ENCODE measurements around the gene ANKAR. TPM values are rescaled to one million over a fixed set of nuclear protein-coding genes. Genes with fewer than 3 reads are reported as not detected.

The ANKAR gene
- total and polyA plus RNA-seq, 9 of the 15 experiments (the other 6 are each of a cell fraction or from before 2014, with no cell fraction given): 0.04 to 0.52 (median 0.39) TPM

- Histone ChIP-seq H3K27ac (ENCODE audit: extremely low read depth, low read depth, low read length) (no peak overlapping the region), H3K27me3 (ENCODE audit: control insufficient read depth in 2 of 2, insufficient read depth in 2 of 2, low read length in 2 of 2) (no peaks in the 10 kb centered on the region), H3K79me2 (ENCODE audit: control insufficient read depth, insufficient read depth, low read length) (no peaks in the 10 kb centered on the region), H3K9me1 (ENCODE audit: control insufficient read depth, insufficient read depth, low read length) (no peaks in the 10 kb centered on the region), H3K9ac (ENCODE audit: insufficient read depth in 1 of 2, low read depth in 2 of 2, low read length in 2 of 2) (no peak overlapping the region), H3K4me3 (no peak overlapping the region), H3K4me2 (ENCODE audit: insufficient read depth, low read length) (no peak overlapping the region), H3K36me3 (ENCODE audit: control insufficient read depth, insufficient read depth, low read length) (no peaks in the 10 kb centered on the region), H3K4me1 (replicated peaks in 1 of 2; ENCODE audit: control insufficient read depth in 2 of 2, insufficient read depth in 2 of 2, low read length in 2 of 2) (no peaks in the 10 kb centered on the region), H3K9me3 (replicated peaks; ENCODE audit: control insufficient read depth, insufficient read depth, low read depth, low read length) (no peaks in the 10 kb centered on the region), H4K20me1 (replicated peaks; ENCODE audit: control insufficient read depth, insufficient read depth, low read length) (no peaks in the 10 kb centered on the region), H2AFZ (ENCODE audit: low read depth, low read length) (no peak overlapping the region)
- TF ChIP-seq ASH1L (IDR thresholded peaks at IDR 0.05; ENCODE audit: borderline replicate concordance, low read depth, partially characterized antibody) (no peak), ATF7 (IDR thresholded peaks at IDR 0.05) (no peak), GTF2A2 (tag; IDR thresholded peaks at IDR 0.05) (no peak), ZNF79 (CRISPR knock-in tag; IDR thresholded peaks at IDR 0.05; ENCODE audit: low read depth) (no peak)
- BruUV-seq (replicated peaks): no TSS peak
- ChIA-PET POLR2A (no interaction called here), CTCF (ENCODE audit: low intra/inter-chr PET ratio) (interaction anchor here (0.6 kb wide), 1 partner anchor 291 kb away, joined by 3 read pairs; no protein-coding TSS in a partner anchor)
- ATAC-seq (no peak), DNase-seq (ENCODE audit: extremely low read depth in 1 of 4, low spot score in 3 of 4) (no peak), FAIRE-seq (no peak)
- intact Hi-C loops (cut with micrococcal nuclease): no loop called here
- in situ Hi-C loops (cut with MboI): no loop called here
Measured at GRCh38 chr2:189723192-189723591, 48.7 kb downstream of the ANKAR start.

Other genes with a start within 250 kb of the ANKAR start
- gene WDR75, start 233.2 kb upstream of the ANKAR start, total RNA-seq (2014; rRNA removed): 50.9 and 59.6 TPM in 2 replicates
- gene WDR75, start 233.2 kb upstream of the ANKAR start, total RNA-seq (2014; rRNA removed; fragmentation: Illumina TruSeq; extraction: Trizol): 81.4 and 91.9 TPM in 2 replicates
- 71.7 and 76.4 TPM in 2 replicates for gene WDR75, start 233.2 kb upstream of the ANKAR start, total RNA-seq (2015; rRNA removed; fragmentation: Illumina TruSeq; extraction: Trizol)
- 54.2 and 59.1 TPM in 2 replicates for gene WDR75, start 233.2 kb upstream of the ANKAR start, total RNA-seq (2021)
- gene WDR75, start 233.2 kb upstream of the ANKAR start, polyA plus RNA-seq (2011; rRNA removed): 71.7 and 104 TPM in 2 replicates
- 90.9 and 146 TPM in 2 replicates for gene WDR75, start 233.2 kb upstream of the ANKAR start, polyA plus RNA-seq (2014; fragmentation: Illumina TruSeq; extraction: Trizol)
- gene WDR75, start 233.2 kb upstream of the ANKAR start, polyA plus RNA-seq (2014; fragmentation: Nextera tagmentation; extraction: Ambion mirVana): 100 to 1,000 TPM in 1 of 2 experiments, 10 to 100 TPM in 1; 66.3 to 111 TPM
- gene WDR75, start 233.2 kb upstream of the ANKAR start, polyA plus RNA-seq (2014; rRNA removed): 60.4 and 68.9 TPM in 2 replicates
- gene SLC40A1, start 93.9 kb upstream of the ANKAR start, total RNA-seq (2014; rRNA removed): 61.3 and 64.9 TPM in 2 replicates
- gene SLC40A1, start 93.9 kb upstream of the ANKAR start, total RNA-seq (2014; rRNA removed; fragmentation: Illumina TruSeq; extraction: Trizol): 71.2 and 79.7 TPM in 2 replicates
- gene SLC40A1, start 93.9 kb upstream of the ANKAR start, total RNA-seq (2015; rRNA removed; fragmentation: Illumina TruSeq; extraction: Trizol): 87.6 and 95.9 TPM in 2 replicates
- 44.1 and 47.8 TPM in 2 replicates for gene SLC40A1, start 93.9 kb upstream of the ANKAR start, total RNA-seq (2021)
- 29.8 and 53.5 TPM in 2 replicates for gene SLC40A1, start 93.9 kb upstream of the ANKAR start, polyA plus RNA-seq (2011; rRNA removed)
- gene SLC40A1, start 93.9 kb upstream of the ANKAR start, polyA plus RNA-seq (2014; fragmentation: Illumina TruSeq; extraction: Trizol): 60.6 and 65.1 TPM in 2 replicates
- gene SLC40A1, start 93.9 kb upstream of the ANKAR start, polyA plus RNA-seq (2014; fragmentation: Nextera tagmentation; extraction: Ambion mirVana): 10 to 100 TPM; 53.3 to 54.9 TPM
- gene SLC40A1, start 93.9 kb upstream of the ANKAR start, polyA plus RNA-seq (2014; rRNA removed): 41.0 and 42.2 TPM in 2 replicates
- 25.1 and 26.9 TPM in 2 replicates for gene ASNSD1, start 13.2 kb upstream of the ANKAR start, total RNA-seq (2014; rRNA removed)
- 41.2 and 47.2 TPM in 2 replicates for gene ASNSD1, start 13.2 kb upstream of the ANKAR start, total RNA-seq (2014; rRNA removed; fragmentation: Illumina TruSeq; extraction: Trizol)
- gene ASNSD1, start 13.2 kb upstream of the ANKAR start, total RNA-seq (2015; rRNA removed; fragmentation: Illumina TruSeq; extraction: Trizol): 40.1 and 40.5 TPM in 2 replicates
- gene ASNSD1, start 13.2 kb upstream of the ANKAR start, total RNA-seq (2021): 23.9 and 27.0 TPM in 2 replicates
- 19.1 and 31.7 TPM in 2 replicates for gene ASNSD1, start 13.2 kb upstream of the ANKAR start, polyA plus RNA-seq (2011; rRNA removed)
- gene ASNSD1, start 13.2 kb upstream of the ANKAR start, polyA plus RNA-seq (2014; fragmentation: Illumina TruSeq; extraction: Trizol): 33.6 and 46.5 TPM in 2 replicates
- 10 to 100 TPM; 38.3 to 56.4 TPM for gene ASNSD1, start 13.2 kb upstream of the ANKAR start, polyA plus RNA-seq (2014; fragmentation: Nextera tagmentation; extraction: Ambion mirVana)
- gene ASNSD1, start 13.2 kb upstream of the ANKAR start, polyA plus RNA-seq (2014; rRNA removed): 28.4 and 30.3 TPM in 2 replicates
- gene OSGEPL1, start 88.1 kb downstream of the ANKAR start, total RNA-seq (2014; rRNA removed): 3.6 and 3.7 TPM in 2 replicates
- gene OSGEPL1, start 88.1 kb downstream of the ANKAR start, total RNA-seq (2014; rRNA removed; fragmentation: Illumina TruSeq; extraction: Trizol): 6.0 and 6.5 TPM in 2 replicates
- 5.3 and 6.5 TPM in 2 replicates for gene OSGEPL1, start 88.1 kb downstream of the ANKAR start, total RNA-seq (2015; rRNA removed; fragmentation: Illumina TruSeq; extraction: Trizol)
- gene OSGEPL1, start 88.1 kb downstream of the ANKAR start, total RNA-seq (2021): 2.5 and 3.7 TPM in 2 replicates
- gene OSGEPL1, start 88.1 kb downstream of the ANKAR start, polyA plus RNA-seq (2011; rRNA removed): 10.4 and 10.8 TPM in 2 replicates
- 5.0 and 5.2 TPM in 2 replicates for gene OSGEPL1, start 88.1 kb downstream of the ANKAR start, polyA plus RNA-seq (2014; fragmentation: Illumina TruSeq; extraction: Trizol)
- gene OSGEPL1, start 88.1 kb downstream of the ANKAR start, polyA plus RNA-seq (2014; fragmentation: Nextera tagmentation; extraction: Ambion mirVana): 1 to 10 TPM; 8.9 to 9.3 TPM
- 5.1 and 6.0 TPM in 2 replicates for gene OSGEPL1, start 88.1 kb downstream of the ANKAR start, polyA plus RNA-seq (2014; rRNA removed)
- gene ORMDL1, start 109.7 kb downstream of the ANKAR start, total RNA-seq (2014; rRNA removed): 28.9 and 35.1 TPM in 2 replicates
- gene ORMDL1, start 109.7 kb downstream of the ANKAR start, total RNA-seq (2014; rRNA removed; fragmentation: Illumina TruSeq; extraction: Trizol): 48.9 and 54.1 TPM in 2 replicates
- gene ORMDL1, start 109.7 kb downstream of the ANKAR start, total RNA-seq (2015; rRNA removed; fragmentation: Illumina TruSeq; extraction: Trizol): 44.3 and 50.6 TPM in 2 replicates
- 33.8 and 35.3 TPM in 2 replicates for gene ORMDL1, start 109.7 kb downstream of the ANKAR start, total RNA-seq (2021)
- 59.1 and 74.2 TPM in 2 replicates for gene ORMDL1, start 109.7 kb downstream of the ANKAR start, polyA plus RNA-seq (2011; rRNA removed)
- gene ORMDL1, start 109.7 kb downstream of the ANKAR start, polyA plus RNA-seq (2014; fragmentation: Illumina TruSeq; extraction: Trizol): 41.4 and 47.2 TPM in 2 replicates
- gene ORMDL1, start 109.7 kb downstream of the ANKAR start, polyA plus RNA-seq (2014; fragmentation: Nextera tagmentation; extraction: Ambion mirVana): 10 to 100 TPM; 50.0 to 57.5 TPM
- 62.9 and 69.0 TPM in 2 replicates for gene ORMDL1, start 109.7 kb downstream of the ANKAR start, polyA plus RNA-seq (2014; rRNA removed)
- gene PMS1, start 109.8 kb downstream of the ANKAR start, total RNA-seq (2014; rRNA removed): 17.6 TPM in 2 replicates
- gene PMS1, start 109.8 kb downstream of the ANKAR start, total RNA-seq (2014; rRNA removed; fragmentation: Illumina TruSeq; extraction: Trizol): 28.1 and 28.2 TPM in 2 replicates
- gene PMS1, start 109.8 kb downstream of the ANKAR start, total RNA-seq (2015; rRNA removed; fragmentation: Illumina TruSeq; extraction: Trizol): 26.6 and 29.8 TPM in 2 replicates
- 24.7 and 31.5 TPM in 2 replicates for gene PMS1, start 109.8 kb downstream of the ANKAR start, total RNA-seq (2021)
- gene PMS1, start 109.8 kb downstream of the ANKAR start, polyA plus RNA-seq (2011; rRNA removed): 20.0 and 24.2 TPM in 2 replicates
- 18.6 and 26.2 TPM in 2 replicates for gene PMS1, start 109.8 kb downstream of the ANKAR start, polyA plus RNA-seq (2014; fragmentation: Illumina TruSeq; extraction: Trizol)
- gene PMS1, start 109.8 kb downstream of the ANKAR start, polyA plus RNA-seq (2014; fragmentation: Nextera tagmentation; extraction: Ambion mirVana): 10 to 100 TPM; 14.5 to 19.9 TPM
- 20.3 and 24.7 TPM in 2 replicates for gene PMS1, start 109.8 kb downstream of the ANKAR start, polyA plus RNA-seq (2014; rRNA removed)

All from K562 (cell line).